ENCODE measurements around the gene AMOTL1. TPM values are rescaled to one million over a fixed set of nuclear protein-coding genes. Genes with fewer than 3 reads are reported as not detected.

Gene AMOTL1
- total RNA-seq, 1 donor from 2014 or later: 45.8 TPM

GRCh38 chr11:94879006-94879405, 110.8 kb downstream of the AMOTL1 start:
- no peak overlapping the region for H3K4me3 Mint-ChIP-seq (ENCODE audit: low read depth)
- peaks cover 33% of the 10 kb centered on the region for H3K36me3 Mint-ChIP-seq (ENCODE audit: insufficient read depth)
- TF ChIP-seq CTCF (IDR thresholded peaks at IDR 0.05; ENCODE audit: unreplicated experiment): no peak
- no peaks in the 10 kb centered on the region for H3K4me1 Mint-ChIP-seq (ENCODE audit: low read depth)
- H3K27ac Mint-ChIP-seq: no peak overlapping the region
- no peak for DNase-seq (ENCODE audit: low spot score, unreplicated experiment)
- no peaks in the 10 kb centered on the region for H3K9me3 Mint-ChIP-seq (ENCODE audit: low read depth)
- no peaks in the 10 kb centered on the region for H3K27me3 Mint-ChIP-seq

GRCh38 chr11:94880216-94880615, 112.1 kb downstream of the AMOTL1 start:
- no peak for TF ChIP-seq CTCF (IDR thresholded peaks at IDR 0.05; ENCODE audit: unreplicated experiment)
- H3K27ac Mint-ChIP-seq: no peak overlapping the region
- H3K4me1 Mint-ChIP-seq (ENCODE audit: low read depth): no peaks in the 10 kb centered on the region
- no peak for DNase-seq (ENCODE audit: low spot score, unreplicated experiment)
- peaks cover 36% of the 10 kb centered on the region for H3K36me3 Mint-ChIP-seq (ENCODE audit: insufficient read depth)
- no peak overlapping the region for H3K4me3 Mint-ChIP-seq (ENCODE audit: low read depth)
- no peaks in the 10 kb centered on the region for H3K27me3 Mint-ChIP-seq
- H3K9me3 Mint-ChIP-seq (ENCODE audit: low read depth): no peaks in the 10 kb centered on the region

- TF ChIP-seq CTCF (IDR thresholded peaks at IDR 0.05; ENCODE audit: unreplicated experiment): no peak
- no peak overlapping the region for H3K27ac Mint-ChIP-seq
- H3K4me1 Mint-ChIP-seq (ENCODE audit: low read depth): no peaks in the 10 kb centered on the region
- no peaks in the 10 kb centered on the region for H3K27me3 Mint-ChIP-seq
- peaks cover 8% of the 10 kb centered on the region for H3K9me3 Mint-ChIP-seq (ENCODE audit: low read depth)
- no peak overlapping the region for H3K4me3 Mint-ChIP-seq (ENCODE audit: low read depth)
- H3K36me3 Mint-ChIP-seq (ENCODE audit: insufficient read depth): peaks cover 32% of the 10 kb centered on the region
- no peak for DNase-seq (ENCODE audit: low spot score, unreplicated experiment)
Measured at GRCh38 chr11:94882931-94883330, 114.8 kb downstream of the AMOTL1 start.

- no peak for DNase-seq (ENCODE audit: low spot score, unreplicated experiment)
- Mint-ChIP-seq H3K36me3 (ENCODE audit: insufficient read depth) (peaks cover 38% of the 10 kb centered on the region), H3K9me3 (ENCODE audit: low read depth) (peaks cover 17% of the 10 kb centered on the region), H3K27ac (no peak overlapping the region), H3K4me3 (ENCODE audit: low read depth) (no peak overlapping the region), H3K4me1 (ENCODE audit: low read depth) (no peaks in the 10 kb centered on the region), H3K27me3 (no peaks in the 10 kb centered on the region)
- TF ChIP-seq CTCF (IDR thresholded peaks at IDR 0.05; ENCODE audit: unreplicated experiment): no peak
Measured at GRCh38 chr11:94883878-94884277, 115.7 kb downstream of the AMOTL1 start.

GRCh38 chr11:94884376-94884775, 116.2 kb downstream of the AMOTL1 start:
- TF ChIP-seq CTCF (IDR thresholded peaks at IDR 0.05; ENCODE audit: unreplicated experiment): no peak
- peaks cover 18% of the 10 kb centered on the region for H3K9me3 Mint-ChIP-seq (ENCODE audit: low read depth)
- H3K27me3 Mint-ChIP-seq: no peaks in the 10 kb centered on the region
- H3K4me1 Mint-ChIP-seq (ENCODE audit: low read depth): no peaks in the 10 kb centered on the region
- DNase-seq (ENCODE audit: low spot score, unreplicated experiment): no peak
- no peak overlapping the region for H3K4me3 Mint-ChIP-seq (ENCODE audit: low read depth)
- H3K36me3 Mint-ChIP-seq (ENCODE audit: insufficient read depth): peaks cover 37% of the 10 kb centered on the region
- no peak overlapping the region for H3K27ac Mint-ChIP-seq
